Glomerular visceral epithelial cell (primary cell): ENCODE results near the gene TNS3.
"Not testable (repeated sequence)": the region's sequence is repeated elsewhere in the genome, so short reads cannot be mapped to it uniquely, and the experiment has no call there.

Experiments
- DNase-seq: peaks from one replicate; pipeline ENCODE4 v3.0.0-alpha.2; 2016; ENCODE audit errors: extremely low spot score

TNS3 gene

GRCh38 chr7:47603514-47604255 lies 21.8 kb upstream of the TNS3 start:
- DNase-seq, result not testable (repeated sequence)

- DNase-seq, result peak; percentile 31
Measured at GRCh38 chr7:47602272-47603004, 20.5 kb upstream of the TNS3 start.

GRCh38 chr7:47601881-47602249 lies 20.0 kb upstream of the TNS3 start:
- no peak for DNase-seq

- peak; percentile 82 for DNase-seq
Measured at GRCh38 chr7:47601119-47601880, 19.4 kb upstream of the TNS3 start.

- peak; percentile 76 for DNase-seq
Measured at GRCh38 chr7:47600199-47601118, 18.5 kb upstream of the TNS3 start.

GRCh38 chr7:47597379-47597778 lies 15.5 kb upstream of the TNS3 start:
- no peak for DNase-seq

- no peak for DNase-seq
Measured at GRCh38 chr7:47596502-47597202, 14.7 kb upstream of the TNS3 start.

GRCh38 chr7:47594406-47594805 lies 12.5 kb upstream of the TNS3 start:
- DNase-seq, result no peak

- no peak for DNase-seq
Measured at GRCh38 chr7:47591655-47592572, 10.0 kb upstream of the TNS3 start.

GRCh38 chr7:47591089-47591654 lies 9.3 kb upstream of the TNS3 start:
- DNase-seq, result no peak

- DNase-seq, result not testable (repeated sequence)
Measured at GRCh38 chr7:47590215-47590614, 8.3 kb upstream of the TNS3 start.

GRCh38 chr7:47588704-47589225 lies 6.9 kb upstream of the TNS3 start:
- no peak for DNase-seq

GRCh38 chr7:47587976-47588375 lies 6.1 kb upstream of the TNS3 start:
- DNase-seq, result no peak

GRCh38 chr7:47587351-47587750 lies 5.4 kb upstream of the TNS3 start:
- no peak for DNase-seq

GRCh38 chr7:47586925-47587324 lies 5.0 kb upstream of the TNS3 start:
- no peak for DNase-seq

- not testable (repeated sequence) for DNase-seq
Measured at GRCh38 chr7:47586161-47586670, 4.3 kb upstream of the TNS3 start.

- DNase-seq, result no peak
Measured at GRCh38 chr7:47584536-47584895, 2.6 kb upstream of the TNS3 start.

GRCh38 chr7:47583739-47584535 lies 2.0 kb upstream of the TNS3 start:
- DNase-seq, result no peak
